Endothelial cell of umbilical vein (primary cell): Measurements from ENCODE around the gene SLC2A1. TPM values are rescaled to one million over a fixed set of nuclear protein-coding genes. Genes with fewer than 3 reads are reported as not detected.

Source experiments
- BruUV-seq: library from RNA; stranded (reverse); fragments of 400-500 nt; replicated peaks from 2 replicates; lab custom pipeline; 2021; lab: Mats Ljungman, UMichigan
- CTCF ChIA-PET: fragments of 300-600, 350-600 bp; sonication (Branson Sonifier 250); formaldehyde crosslinking; loops from one replicate; lab custom pipeline; 2021; ENCODE audit warnings: antibody characterized with exemption, inconsistent platforms; lab: Charles Lee
- POLR2A ChIA-PET: fragments of 300-600, 350-600 bp; sonication (Branson Sonifier 250); formaldehyde crosslinking; loops from one replicate; lab custom pipeline; 2021; ENCODE audit warnings: antibody characterized with exemption, inconsistent platforms; lab: Charles Lee
- DNase-seq: peaks from one replicate; pipeline ENCODE4 v3.0.0-alpha.2; 2011; ENCODE audit warnings: low read depth, low spot score
- FAIRE-seq: peaks from 2 replicates; lab custom pipeline; 2011; peaks lifted over from hg19 to GRCh38; lab: Jason Lieb, UNC
- H2AFZ ChIP-seq: 2 replicates; pipeline ENCODE4 v1.6.0; 2012; ENCODE audit warnings: low read depth, low read length, control low read depth, inconsistent platforms
- H3K27ac ChIP-seq: 2 replicates; pipeline ENCODE4 v1.5.1; 2011; ENCODE audit warnings: low read depth, mild to moderate bottlenecking, control low read depth, low read length, moderate library complexity; ENCODE audit not compliant: insufficient read depth
- H3K27me3 ChIP-seq, 2 experiments: 2 replicates each; pipeline versions ENCODE4 v1.6.0 to v1.6.1; 2011; ENCODE audit warnings: low read length in 2 of 2, mixed read lengths in 1 of 2; ENCODE audit not compliant: control insufficient read depth in 2 of 2, insufficient read depth in 2 of 2
- H3K36me3 ChIP-seq, 2 experiments: 2 replicates in 1 of 2; 3 replicates in 1 of 2; pipeline ENCODE4 v1.5.1; 2011; ENCODE audit warnings: low read length in 2 of 2, mild to moderate bottlenecking in 1 of 2, moderate library complexity in 1 of 2; ENCODE audit not compliant: control insufficient read depth in 2 of 2, insufficient read depth in 2 of 2; ENCODE audit errors: extremely low read depth in 1 of 2
- H3K4me1 ChIP-seq: 3 replicates; pipeline ENCODE4 v1.5.1; 2011; ENCODE audit warnings: mild to moderate bottlenecking, low read length; ENCODE audit not compliant: control insufficient read depth, insufficient read depth; ENCODE audit errors: extremely low read depth
- H3K4me2 ChIP-seq: 2 replicates; pipeline ENCODE4 v1.6.1; 2011; ENCODE audit warnings: low read length, control low read depth, mixed read lengths; ENCODE audit not compliant: insufficient read depth
- H3K4me3 ChIP-seq, 3 experiments: fragments of 200-600 bp in 1 of 3; sonication (generic), shearing (Covaris generic) in 1 of 3; replicated peaks in 1 of 3; 2 replicates each; pipeline ENCODE4 v1.5.1; 2011 to 2016; ENCODE audit warnings: control low read depth in 3 of 3, low read length in 3 of 3, mild to moderate bottlenecking in 2 of 3, inconsistent platforms in 1 of 3, low read depth in 1 of 3, moderate library complexity in 1 of 3; ENCODE audit not compliant: insufficient read depth in 1 of 3
- H3K79me2 ChIP-seq: 2 replicates; pipeline ENCODE4 v1.6.0; 2012; ENCODE audit warnings: low read length, inconsistent platforms; ENCODE audit not compliant: control insufficient read depth, insufficient read depth
- H3K9ac ChIP-seq: replicated peaks from 2 replicates; pipeline ENCODE3; 2011; ENCODE audit warnings: low read length, control low read depth; ENCODE audit not compliant: insufficient read depth; ENCODE audit errors: extremely low read depth
- H3K9me1 ChIP-seq: replicated peaks from 3 replicates; pipeline ENCODE4 v1.6.0; 2011; ENCODE audit warnings: mild to moderate bottlenecking, low read length; ENCODE audit not compliant: control insufficient read depth, insufficient read depth; ENCODE audit errors: extremely low read depth
- H3K9me3 ChIP-seq: replicated peaks from 2 replicates; pipeline ENCODE4 v1.5.1; 2012; ENCODE audit warnings: low read length, inconsistent platforms; ENCODE audit not compliant: control insufficient read depth, insufficient read depth
- H4K20me1 ChIP-seq: replicated peaks from 2 replicates; pipeline ENCODE3; 2011; ENCODE audit warnings: mild to moderate bottlenecking, low read length; ENCODE audit not compliant: control insufficient read depth, insufficient read depth; ENCODE audit errors: extremely low read depth
- CTCF ChIP-seq, 2 donors: IDR thresholded peaks; 1 replicate in 1 of 2; 2 replicates in 1 of 2; pipeline ENCODE4 v1.5.1; 2011; ENCODE audit warnings: low read length in 2 of 2, mild to moderate bottlenecking in 2 of 2, moderate library complexity in 2 of 2, control low read depth in 1 of 2, inconsistent platforms in 1 of 2, low read depth in 1 of 2; ENCODE audit not compliant: insufficient read depth in 1 of 2; ENCODE audit errors: extremely low read depth in 1 of 2
- EZH2 ChIP-seq: IDR thresholded peaks from 2 replicates; pipeline ENCODE4 v1.6.1; 2012; ENCODE audit warnings: borderline replicate concordance, low read depth, mild to moderate bottlenecking, moderate library complexity, low read length, inconsistent platforms; ENCODE audit not compliant: severe bottlenecking
- FOS ChIP-seq: IDR thresholded peaks from 2 replicates; pipeline ENCODE4 v1.6.1; 2011; ENCODE audit warnings: mild to moderate bottlenecking, low read length, moderate library complexity, borderline replicate concordance; ENCODE audit not compliant: insufficient read depth
- GATA2 ChIP-seq: IDR thresholded peaks from 2 replicates; pipeline ENCODE4 v1.7.0; 2011; ENCODE audit warnings: low read depth, mild to moderate bottlenecking, moderate library complexity, mixed read lengths, low read length; ENCODE audit not compliant: insufficient read length, insufficient read depth
- JUN ChIP-seq: IDR thresholded peaks from 2 replicates; pipeline ENCODE4 v1.6.1; 2011; ENCODE audit warnings: borderline replicate concordance, low read depth; ENCODE audit not compliant: insufficient read length, insufficient read depth
- MAX ChIP-seq: IDR thresholded peaks from 2 replicates; pipeline ENCODE4 v1.6.1; 2011; ENCODE audit not compliant: insufficient read depth, insufficient read length
- MYC ChIP-seq: IDR thresholded peaks from one replicate; pipeline ENCODE4 v1.6.1; 2011; ENCODE audit warnings: mild to moderate bottlenecking, low read depth, low read length
- POLR2A ChIP-seq: IDR thresholded peaks from 2 replicates; pipeline ENCODE4 v1.6.1; 2012; ENCODE audit warnings: low read depth, mild to moderate bottlenecking, control low read depth, low read length
- POLR2AphosphoS5 ChIP-seq: IDR thresholded peaks from 2 replicates; pipeline ENCODE4 v1.6.1; 2012; ENCODE audit warnings: low read depth, mild to moderate bottlenecking, control low read depth, low read length, moderate library complexity; ENCODE audit not compliant: insufficient read depth
- dilution Hi-C: fragments of 300-500 bp; cut with MboI; formaldehyde crosslinking; loops from one replicate; pipeline ENCODE4 v1.15.0; 2019; ENCODE audit warnings: low sequenced_read_pairs; ENCODE audit not compliant: extremely low pct_ligation_motif_present
- intact Hi-C: fragments of 100-400 bp; cut with micrococcal nuclease; formaldehyde crosslinking; loops from one replicate; pipeline ENCODE4 v1.10.0; 2022
- polyA plus RNA-seq, 4 experiments: library from polyadenylated mRNA; depleted of rRNA in 3 of 4; stranded (reverse) in 3 of 4; unstranded in 1 of 4; fragments of >200 nt; gene quantifications; 2 replicates each; pipeline versions ENCODE4 v1.2.1 to v1.2.3, GENCODE V29; 2011 to 2012; ENCODE audit warnings: missing spikeins in 1 of 4
- total RNA-seq: library from RNA; stranded (reverse); gene quantifications from 2 replicates; pipeline ENCODE4 v1.2.3, GENCODE V29; 2021

SLC2A1 gene
- total and polyA plus RNA-seq, 2 donors (not counting 3 experiments of a cell fraction or from before 2014, with no cell fraction given) = 42.2 to 46.5 TPM

GRCh38 chr1:42922687-42923366, 35.8 kb downstream of the SLC2A1 start:
- H3K9ac ChIP-seq = no peak overlapping the region
- no peak for TF ChIP-seq EZH2
- TF ChIP-seq CTCF (IDR thresholded peaks at IDR 0.05; ENCODE audit: extremely low read depth in 1 of 2, insufficient read depth in 1 of 2, low read depth in 1 of 2, low read length in 2 of 2) = peak; percentile 72 to 78
- peaks cover 0 to 11% of the 10 kb centered on the region in 2 experiments for H3K36me3 ChIP-seq
- BruUV-seq = no TSS peak
- H3K4me1 ChIP-seq = peaks cover 10% of the 10 kb centered on the region
- ChIA-PET CTCF (interaction anchor here (0.6 to 16.3 kb wide), 48 partner anchors 9 to 492 kb away, joined by 3 to 1298 read pairs (median 4); partner anchors contain the start of genes C1orf50, ERMAP, P3H1 and SLC2A1), POLR2A (no interaction called here)
- intact Hi-C loops = loop anchor here (1.0 to 5.0 kb wide), 3 partner anchors 10 to 156 kb away; partner anchors contain the start of genes C1orf50 and P3H1
- no peaks in the 10 kb centered on the region for H3K9me1 ChIP-seq
- no peak overlapping the region for H3K27ac ChIP-seq
- H3K9me3 ChIP-seq = no peaks in the 10 kb centered on the region
- DNase-seq (peak; percentile 73), FAIRE-seq (peak; percentile 94)
- no peaks in the 10 kb centered on the region for H4K20me1 ChIP-seq
- peak overlapping the region; percentile 33 for H2AFZ ChIP-seq
- H3K4me2 ChIP-seq = no peak overlapping the region
- no peaks in the 10 kb centered on the region for H3K79me2 ChIP-seq
- dilution Hi-C loops = loop anchor here (25.0 kb wide), 1 partner anchor 139 kb away; no protein-coding TSS in a partner anchor
- H3K27me3 ChIP-seq = no peaks in the 10 kb centered on the region
- no peak overlapping the region for H3K4me3 ChIP-seq

- intact Hi-C loops = loop anchor here (5.0 kb wide), 1 partner anchor 154 kb away; the partner anchor contains the start of genes C1orf50 and P3H1
- no peaks in the 10 kb centered on the region for H4K20me1 ChIP-seq
- no peaks in the 10 kb centered on the region for H3K9me1 ChIP-seq
- dilution Hi-C loops = loop anchor here (25.0 kb wide), 1 partner anchor 141 kb away; no protein-coding TSS in a partner anchor
- no peaks in the 10 kb centered on the region for H3K9me3 ChIP-seq
- H3K27ac ChIP-seq = no peak overlapping the region
- peaks cover 0 to 4% of the 10 kb centered on the region in 2 experiments for H3K36me3 ChIP-seq
- FAIRE-seq (no peak), DNase-seq (no peak)
- H2AFZ ChIP-seq = no peak overlapping the region
- no peaks in the 10 kb centered on the region for H3K79me2 ChIP-seq
- H3K27me3 ChIP-seq = no peaks in the 10 kb centered on the region
- ChIA-PET CTCF (interaction anchor here (1.6 to 16.3 kb wide), 6 partner anchors 8 to 152 kb away, joined by 6 to 1298 read pairs (median 36); partner anchors contain the start of gene ZNF691), POLR2A (no interaction called here)
- no TSS peak for BruUV-seq
- H3K4me2 ChIP-seq = no peak overlapping the region
- H3K9ac ChIP-seq = no peak overlapping the region
- no peak for TF ChIP-seq MAX
- no peak for TF ChIP-seq JUN
- no peak for TF ChIP-seq CTCF (IDR thresholded peaks at IDR 0.05; ENCODE audit: extremely low read depth in 1 of 2, insufficient read depth in 1 of 2, low read depth in 1 of 2, low read length in 2 of 2)
- no peak for TF ChIP-seq EZH2
- no peak for TF ChIP-seq MYC
- TF ChIP-seq FOS = no peak
- TF ChIP-seq POLR2A = no peak
- no peak for TF ChIP-seq POLR2AphosphoS5
- no peak for TF ChIP-seq GATA2
- H3K4me3 ChIP-seq = no peak overlapping the region
- H3K4me1 ChIP-seq = peaks cover 10% of the 10 kb centered on the region
Measured at GRCh38 chr1:42921769-42922168, 36.9 kb downstream of the SLC2A1 start.
